GOT3 (cell line): ENCODE results near the gene RIN3.

Experiments used
- DNase-seq: peaks from one replicate; lab custom pipeline; 2025; ENCODE audit warnings: mixed read lengths; lab: John Stamatoyannopoulos, UW

The RIN3 gene

DNA sequence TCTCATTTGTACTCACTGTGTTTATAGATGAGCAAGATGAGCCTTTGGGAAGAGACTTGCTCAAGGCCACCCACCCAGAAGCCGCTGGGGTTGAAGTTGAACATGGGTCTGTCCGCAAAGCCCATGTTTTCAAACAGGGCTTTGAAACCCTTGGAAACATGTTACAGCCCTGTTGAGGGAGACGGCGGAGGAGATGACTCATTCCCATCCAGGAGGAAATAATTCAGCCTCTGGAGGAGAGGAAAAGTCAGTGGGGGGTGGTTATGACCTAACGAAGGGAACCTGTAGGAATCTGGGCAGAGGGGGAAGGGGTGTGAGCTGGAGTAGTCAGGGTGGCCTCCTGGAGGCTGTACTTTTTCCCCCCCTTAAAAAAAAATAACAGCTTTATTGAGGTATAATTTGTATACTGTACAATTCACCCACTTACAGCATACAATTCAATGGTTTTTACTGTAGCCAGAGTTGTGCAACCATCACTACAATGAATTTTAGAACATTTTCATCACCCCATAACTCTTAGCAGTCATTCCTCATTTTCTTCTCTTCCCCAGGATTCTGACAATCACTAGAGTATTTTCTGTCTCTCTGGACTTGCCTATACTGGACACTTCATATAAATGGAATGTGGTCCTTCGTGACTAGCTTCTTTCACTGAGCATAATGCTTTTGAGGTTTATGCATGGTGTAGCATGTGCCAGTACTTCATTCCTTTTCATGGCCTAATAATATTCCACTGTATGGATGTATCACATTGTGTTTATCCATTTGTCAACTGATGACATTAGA lies 1.9 kb upstream of the RIN3 start:
- DNase-seq: no peak

DNA sequence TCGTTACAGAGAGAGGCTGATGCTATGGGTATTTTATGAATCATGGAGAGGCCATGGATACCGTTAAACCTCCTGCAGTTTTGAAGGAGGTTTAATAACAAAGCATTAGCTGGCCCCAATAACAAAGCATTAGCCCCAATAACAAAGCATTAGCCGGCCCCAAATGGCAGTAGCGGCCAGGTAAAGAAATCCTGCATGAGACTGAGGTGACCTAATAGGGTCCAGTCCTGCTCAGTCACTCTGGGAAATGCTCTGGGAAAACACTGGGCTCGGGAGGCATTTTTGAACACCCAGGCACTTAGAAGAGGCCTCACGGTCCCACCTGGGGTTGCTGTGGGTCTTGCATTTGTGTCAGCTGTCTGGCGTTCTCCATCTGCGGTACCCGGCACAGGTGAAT lies 776 bp upstream of the RIN3 start:
- DNase-seq: no peak

DNA sequence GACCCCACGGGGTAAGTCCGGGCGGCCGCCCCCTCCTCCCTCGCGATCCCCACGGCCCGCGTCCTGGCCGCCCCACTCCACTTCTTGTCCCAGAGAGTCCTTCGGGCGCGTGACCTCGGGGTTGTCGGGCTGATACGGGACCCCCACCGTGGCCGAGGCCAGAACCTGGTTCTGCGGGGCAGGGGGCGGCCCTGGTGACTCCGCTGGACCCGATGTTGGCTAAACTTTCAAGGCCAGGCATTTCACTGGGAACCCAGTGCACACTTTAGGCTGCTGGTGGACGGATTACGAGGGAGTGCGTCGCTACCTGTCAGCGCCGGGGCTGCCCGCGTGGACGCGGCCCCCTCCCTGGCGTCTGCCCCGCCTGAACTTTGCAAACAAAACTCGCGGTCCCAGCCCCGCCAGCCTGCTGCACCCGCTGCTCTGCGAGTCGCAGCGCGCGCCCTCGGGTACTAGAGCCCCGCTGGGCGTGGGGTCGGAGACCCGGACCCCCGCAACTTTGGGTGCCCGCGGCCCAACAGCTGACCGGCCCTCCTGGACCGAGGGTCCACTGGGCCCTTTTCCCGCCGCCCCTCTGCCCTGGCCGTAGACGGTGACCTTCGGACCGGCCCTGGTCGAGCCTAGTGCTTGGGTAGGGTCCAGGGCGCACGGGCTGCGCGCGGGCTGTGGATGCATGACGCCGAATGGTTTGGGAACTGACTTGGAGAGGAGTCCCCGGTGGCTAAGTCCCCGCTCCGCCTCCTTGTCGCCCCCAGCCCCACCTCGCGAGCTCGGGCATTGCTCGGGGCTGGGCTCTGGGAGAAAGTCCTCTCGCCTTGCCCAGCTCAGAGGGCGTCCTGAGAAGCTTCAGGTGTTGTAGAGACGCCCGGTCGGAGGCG lies 624 bp downstream of the RIN3 start:
- no peak for DNase-seq

DNA sequence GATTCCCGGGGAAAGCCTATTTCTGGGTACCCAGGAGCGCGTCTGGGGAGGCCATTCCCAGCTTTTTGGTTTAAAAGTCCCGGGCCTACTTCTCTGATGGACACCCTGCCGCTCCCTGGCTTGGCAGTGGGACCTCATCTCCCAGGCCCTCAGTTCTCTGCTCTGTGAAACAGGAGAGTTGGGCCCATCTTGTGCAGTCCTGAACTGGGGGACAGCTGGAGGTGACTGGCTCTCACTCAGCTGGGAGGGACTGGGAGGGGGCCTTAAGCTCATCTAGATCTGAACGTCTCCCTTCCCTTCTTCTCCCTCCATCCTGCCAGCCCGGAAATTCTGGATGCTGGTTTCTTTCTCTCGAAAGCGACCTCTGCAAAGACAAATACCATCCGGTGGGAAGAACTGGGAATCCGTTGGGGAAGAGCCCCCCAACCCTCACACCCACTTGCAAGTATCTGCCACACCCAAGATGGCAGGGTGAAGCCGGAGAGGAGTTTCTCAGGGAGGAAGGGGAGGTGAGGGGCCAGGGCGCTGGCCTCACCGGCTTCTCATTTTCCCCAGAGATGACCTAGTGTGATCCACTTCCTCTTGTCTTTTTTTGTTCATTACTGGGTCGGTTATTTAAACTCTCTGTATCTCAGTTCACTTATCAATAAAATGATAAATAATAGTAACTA lies 1.4 kb downstream of the RIN3 start:
- no peak for DNase-seq

DNA sequence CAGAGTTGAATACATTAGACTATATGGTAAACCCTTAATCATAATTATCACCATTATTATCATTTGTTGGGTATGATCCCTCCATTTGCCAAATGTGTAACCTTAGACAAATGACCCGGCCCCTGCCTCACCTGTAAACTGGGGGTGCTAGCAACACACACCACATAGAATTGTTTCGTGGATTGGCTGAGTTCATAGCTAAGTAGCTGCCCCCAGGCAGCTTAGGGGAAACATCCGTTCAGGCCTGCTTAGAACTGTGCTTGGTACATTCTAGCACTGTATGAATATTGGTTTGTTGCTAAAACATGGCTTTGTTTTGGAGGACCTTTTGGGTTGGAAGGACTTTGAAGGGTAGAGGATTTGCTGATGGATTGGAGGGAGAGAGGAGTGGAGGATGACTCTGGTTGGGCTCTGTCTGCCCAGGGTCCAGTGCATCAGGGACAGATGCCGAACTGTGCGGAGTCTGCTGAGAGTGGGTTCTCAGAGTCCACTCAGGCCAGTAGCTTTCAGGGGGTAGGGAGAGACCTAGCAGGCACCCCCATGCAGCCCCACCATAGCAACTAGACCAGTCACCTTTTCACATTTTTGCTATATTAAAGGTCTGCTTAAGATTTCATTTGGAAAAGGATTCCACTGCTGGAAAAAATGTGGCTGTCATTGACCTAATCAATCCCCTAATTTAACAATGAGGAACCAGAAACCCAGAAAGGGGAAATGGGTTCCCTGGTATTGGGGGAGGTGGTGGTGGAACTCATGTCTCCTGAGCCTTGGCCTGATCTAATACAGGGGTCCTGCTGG lies 2.2 kb downstream of the RIN3 start:
- DNase-seq: no peak

DNA sequence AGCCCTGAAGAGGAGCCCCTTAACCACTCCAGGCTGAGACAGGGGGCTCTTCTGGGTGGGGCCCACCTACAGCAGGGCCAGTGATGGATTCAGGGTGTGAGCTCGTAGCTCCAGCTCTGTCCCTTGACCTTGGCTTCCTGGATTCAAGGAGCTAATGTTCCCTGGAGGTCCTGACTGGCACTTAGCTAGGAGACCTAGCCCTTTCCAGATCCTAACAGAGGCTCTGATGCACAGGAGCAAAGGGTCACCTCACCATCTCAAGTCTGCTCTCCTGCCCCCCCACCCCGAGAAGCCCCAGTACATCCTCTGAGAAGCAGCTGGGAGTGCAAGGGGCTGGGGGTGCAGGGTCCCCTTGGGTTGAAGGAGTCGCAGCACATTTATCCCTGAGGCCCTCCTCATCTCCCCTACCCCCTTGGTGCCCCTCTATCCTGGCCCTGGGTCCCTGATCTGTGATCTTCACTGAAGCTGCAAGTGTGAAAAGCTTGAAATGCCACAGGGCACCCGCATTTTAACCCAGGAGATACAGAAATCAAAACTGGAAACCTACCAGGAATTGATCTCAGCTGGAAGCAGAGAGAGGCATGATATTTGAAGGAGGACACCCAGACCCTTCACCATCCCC lies 2.9 kb downstream of the RIN3 start:
- no peak for DNase-seq

DNA sequence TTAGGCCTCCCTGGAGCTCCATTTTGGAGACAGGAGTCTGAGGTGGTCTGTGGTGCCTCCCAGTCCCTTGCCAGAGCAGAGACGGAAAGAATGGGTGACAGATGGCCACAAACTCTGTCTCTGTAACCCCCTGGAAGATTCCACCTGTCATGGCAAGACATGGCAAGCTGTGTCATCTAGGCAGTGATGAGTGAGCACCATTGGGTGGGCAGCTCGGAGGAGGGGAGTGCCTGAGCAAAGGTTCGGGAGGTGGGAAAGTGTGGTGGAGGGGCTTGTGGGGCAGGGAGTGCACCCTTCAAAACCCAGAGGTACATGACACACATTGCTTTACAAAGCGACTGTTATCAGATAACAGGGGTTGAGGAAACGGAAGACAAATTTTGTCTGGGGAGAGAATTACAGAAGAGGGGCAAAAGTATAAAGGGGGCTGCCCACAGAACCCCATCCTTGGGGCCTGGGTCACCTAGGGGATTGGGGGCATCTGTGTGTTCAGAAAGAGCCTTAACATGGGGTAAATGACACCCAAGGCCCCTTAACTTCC lies 3.5 kb downstream of the RIN3 start:
- DNase-seq: no peak

DNA sequence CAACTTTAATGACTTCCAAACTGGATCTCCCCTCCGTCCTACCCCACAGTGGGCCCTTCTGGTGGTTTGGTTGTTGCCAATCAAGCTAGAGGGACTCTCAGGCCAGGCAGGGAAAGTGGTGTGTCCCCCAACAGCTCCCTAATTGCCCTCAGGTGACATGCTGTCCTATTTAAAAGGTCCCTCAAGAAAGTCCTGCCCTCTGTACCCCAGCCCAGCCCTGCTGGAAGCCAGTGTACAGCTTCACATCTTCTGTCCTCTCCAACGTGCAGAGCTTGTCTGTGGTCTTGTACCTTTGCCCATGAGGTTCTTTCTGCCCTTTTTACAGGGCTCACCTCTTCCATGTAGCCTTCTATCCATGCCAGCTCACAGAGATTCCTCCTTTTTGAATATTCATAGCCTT lies 4.2 kb downstream of the RIN3 start:
- DNase-seq: no peak

DNA sequence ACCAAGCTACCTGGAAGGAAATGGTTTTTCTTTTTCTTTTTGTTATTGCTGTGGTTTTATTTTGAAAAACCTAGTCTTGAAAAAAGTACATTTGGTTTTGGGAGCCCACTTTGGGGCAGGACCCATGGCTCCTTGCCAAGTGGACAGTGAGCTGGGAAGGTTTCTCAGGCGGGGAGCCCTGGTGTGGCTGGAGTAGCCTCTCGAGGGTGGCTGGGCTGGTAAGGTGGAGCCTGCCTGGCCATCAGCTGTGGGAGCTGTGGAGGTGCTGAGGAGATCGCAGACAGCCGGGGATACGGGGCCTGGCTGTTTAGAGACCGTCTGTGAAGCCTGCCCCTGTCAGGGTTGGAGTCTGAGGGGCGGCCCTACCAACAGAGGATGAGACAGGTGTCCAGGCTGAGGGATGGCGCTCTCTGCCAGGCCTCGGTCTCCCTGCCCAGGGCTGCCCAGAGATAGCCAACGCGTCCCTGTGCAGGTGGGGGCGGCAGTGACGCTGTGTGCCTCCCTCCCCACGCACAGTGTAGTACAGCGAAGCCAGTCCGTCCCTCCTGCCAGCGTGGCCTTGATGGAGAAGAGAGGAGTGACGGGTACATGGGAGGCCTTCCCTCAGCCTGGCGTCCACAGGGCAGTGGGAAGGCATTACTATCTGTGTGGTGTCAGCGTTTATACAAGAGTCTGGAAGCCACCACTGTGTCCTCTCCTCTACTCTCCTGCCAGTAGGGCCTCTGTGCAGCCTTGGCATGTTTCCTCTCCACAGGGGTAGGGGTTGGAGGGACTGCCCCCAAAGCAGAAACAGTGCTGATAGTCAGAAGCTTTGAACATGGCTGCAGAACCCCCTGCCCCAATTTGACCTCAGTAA lies 5.9 kb downstream of the RIN3 start:
- no peak for DNase-seq

DNA sequence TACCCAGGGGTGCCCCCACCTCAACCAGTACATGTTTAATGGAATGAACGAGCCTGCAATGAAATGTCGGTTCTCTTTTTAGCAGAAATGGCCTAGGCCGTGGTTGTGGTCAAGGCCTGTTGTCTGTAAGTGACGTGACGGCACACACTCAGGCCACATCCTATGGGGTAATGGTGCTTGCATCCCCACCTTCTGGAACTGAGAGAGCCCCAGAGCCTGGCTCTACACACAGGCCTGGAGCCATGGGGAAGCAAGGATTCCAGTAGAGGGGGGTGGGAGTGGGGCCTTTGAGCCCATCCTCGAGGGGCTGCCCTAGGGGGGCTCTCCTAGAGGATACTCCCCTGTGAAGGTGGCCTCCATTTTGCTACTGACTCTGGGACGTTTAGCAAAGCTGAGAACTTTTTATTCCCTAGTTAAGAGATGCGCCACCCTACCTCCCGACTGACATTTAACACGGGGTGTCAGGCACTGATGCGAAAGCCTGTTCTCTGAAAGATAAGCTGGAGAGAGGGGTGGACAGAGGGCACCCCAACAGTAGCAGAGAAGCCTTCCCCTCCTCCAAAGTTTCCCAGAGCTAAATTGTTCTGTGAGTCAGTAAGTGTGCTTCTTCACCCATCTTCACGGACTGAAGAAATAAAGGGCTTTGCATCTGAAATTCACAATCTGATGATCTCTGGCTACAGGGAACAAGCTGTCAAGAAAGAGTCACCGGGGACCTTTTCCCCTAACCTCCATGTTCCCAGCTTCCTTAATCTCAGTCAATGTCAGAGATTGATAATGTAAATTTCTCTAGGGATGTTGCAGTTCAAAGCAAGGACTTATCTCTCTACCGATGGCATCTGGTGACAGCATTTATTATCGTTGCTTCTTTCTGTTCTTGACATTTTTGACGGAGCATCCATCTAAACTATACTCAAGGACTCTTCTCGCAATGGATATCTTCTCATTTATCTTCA lies 6.8 kb downstream of the RIN3 start:
- DNase-seq: no peak

DNA sequence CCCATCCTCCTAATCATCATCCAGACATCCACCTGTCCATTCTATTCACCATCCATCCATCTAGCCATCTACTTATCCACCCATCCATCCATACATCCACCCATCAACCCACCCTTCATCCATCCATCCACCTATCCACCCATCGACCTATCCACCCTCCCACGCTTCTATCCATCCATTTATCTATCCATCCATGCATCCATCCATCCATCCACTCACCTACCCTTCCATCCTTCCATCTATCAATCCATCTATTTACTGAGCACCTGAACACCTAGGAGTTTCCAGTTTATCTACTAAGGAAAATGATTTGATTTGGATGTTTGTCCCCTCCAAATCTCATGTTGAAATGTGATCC lies 7.5 kb downstream of the RIN3 start:
- DNase-seq: no peak

DNA sequence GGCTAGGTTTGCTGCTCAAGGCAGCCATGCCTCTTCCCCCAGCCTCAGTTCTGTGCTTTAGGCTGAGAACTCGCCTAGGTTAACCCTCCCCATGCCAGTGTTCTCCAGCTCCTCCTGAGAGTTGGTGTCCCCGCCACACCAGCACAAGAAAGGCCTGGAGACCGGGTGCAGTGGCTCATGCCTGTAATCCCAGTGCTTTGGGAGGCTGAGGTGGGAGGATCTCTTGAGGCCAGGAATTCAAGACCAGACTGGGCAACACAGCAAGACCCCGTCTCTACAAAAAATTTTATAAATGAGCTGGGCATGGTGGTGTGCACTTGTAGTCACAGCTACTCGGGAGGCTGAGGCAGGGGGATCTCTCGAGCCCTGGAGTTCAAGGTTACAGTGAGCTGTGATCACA lies 10.2 kb downstream of the RIN3 start:
- no peak for DNase-seq

DNA sequence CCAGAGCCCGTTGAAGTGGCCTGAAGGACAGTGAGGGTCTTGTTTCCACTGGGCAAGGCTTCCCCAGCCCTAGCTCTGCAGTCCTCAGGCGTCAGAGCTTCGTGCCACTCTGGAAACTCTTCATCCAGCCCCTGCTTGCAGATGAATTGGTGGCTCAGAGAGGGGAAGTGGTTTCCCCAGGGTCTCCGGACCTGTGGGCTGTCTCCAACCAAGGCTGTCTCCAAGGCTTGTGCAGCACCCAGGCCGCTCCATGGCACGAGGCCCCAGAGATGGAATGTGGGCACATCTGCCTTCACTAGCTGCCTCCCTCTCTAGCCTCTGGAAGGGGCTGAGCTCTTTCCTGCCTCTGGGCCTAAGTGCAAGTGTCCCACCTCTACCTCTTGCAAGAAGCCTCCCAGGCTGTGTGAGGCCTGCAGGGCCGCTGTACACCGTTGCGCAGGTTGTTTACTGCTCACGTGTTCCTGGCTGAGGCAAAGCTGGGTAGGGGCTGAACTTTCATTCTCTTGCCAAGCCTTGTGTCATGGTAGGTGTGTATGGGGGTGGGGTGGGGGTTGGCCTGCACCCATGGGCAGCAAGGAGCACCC lies 11.1 kb downstream of the RIN3 start:
- DNase-seq: no peak

DNA sequence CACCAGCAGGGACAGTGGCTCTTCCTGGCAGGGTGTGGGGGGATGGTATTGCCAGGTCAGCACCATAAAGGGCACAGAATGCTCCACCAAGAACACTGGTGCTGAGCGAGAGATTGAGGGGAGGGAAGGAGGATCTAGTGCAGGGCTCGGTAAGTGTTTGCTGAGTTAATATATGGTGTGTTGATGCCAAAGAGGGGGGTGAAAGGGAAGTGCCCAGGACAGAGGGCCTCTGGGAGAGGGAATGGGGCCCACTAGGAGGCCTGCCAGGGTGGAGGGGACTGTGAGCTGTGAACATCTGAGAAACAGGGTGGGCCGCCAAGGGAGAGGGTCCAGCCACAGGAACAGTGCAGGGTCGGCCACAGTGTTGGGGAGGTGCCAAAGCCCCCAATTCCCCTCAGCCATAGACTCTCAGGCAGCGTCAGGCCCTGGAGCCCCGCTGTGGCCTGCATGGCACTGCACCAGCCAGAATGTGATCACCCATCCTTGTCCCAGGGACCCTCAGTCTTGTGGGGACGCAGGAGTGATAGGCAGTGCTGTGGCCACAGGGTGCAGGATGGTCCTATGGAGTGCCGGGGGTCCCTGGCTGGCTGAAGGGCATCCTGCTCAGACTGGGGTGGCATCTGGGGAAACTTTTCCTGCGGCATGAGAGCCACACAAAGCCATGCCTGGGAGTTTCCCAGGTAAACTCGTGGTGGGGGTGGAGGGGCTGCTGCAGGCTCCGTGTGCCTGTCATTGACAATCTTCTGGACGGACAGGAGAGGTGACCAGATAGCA lies 11.9 kb downstream of the RIN3 start:
- DNase-seq: no peak

DNA sequence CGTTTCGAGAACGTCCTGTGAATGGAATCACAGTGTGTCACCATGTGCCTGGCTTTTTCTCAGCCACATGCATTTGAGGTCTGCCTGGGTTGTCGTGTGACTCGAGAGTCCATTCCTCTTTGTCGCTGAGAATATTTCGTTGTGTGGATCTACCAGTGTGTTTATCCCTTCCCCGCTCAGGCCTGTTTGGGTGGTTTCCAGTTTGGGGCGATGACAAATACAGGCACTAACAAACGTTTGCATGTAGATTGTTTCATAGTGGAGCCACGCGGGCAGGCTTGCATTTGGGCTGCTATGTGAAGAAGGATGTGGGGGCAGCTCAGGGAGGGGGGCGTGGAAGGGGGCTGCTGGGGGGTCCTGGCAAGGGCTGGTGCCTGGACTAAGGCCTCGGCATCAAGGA lies 14.1 kb downstream of the RIN3 start:
- DNase-seq: no peak

DNA sequence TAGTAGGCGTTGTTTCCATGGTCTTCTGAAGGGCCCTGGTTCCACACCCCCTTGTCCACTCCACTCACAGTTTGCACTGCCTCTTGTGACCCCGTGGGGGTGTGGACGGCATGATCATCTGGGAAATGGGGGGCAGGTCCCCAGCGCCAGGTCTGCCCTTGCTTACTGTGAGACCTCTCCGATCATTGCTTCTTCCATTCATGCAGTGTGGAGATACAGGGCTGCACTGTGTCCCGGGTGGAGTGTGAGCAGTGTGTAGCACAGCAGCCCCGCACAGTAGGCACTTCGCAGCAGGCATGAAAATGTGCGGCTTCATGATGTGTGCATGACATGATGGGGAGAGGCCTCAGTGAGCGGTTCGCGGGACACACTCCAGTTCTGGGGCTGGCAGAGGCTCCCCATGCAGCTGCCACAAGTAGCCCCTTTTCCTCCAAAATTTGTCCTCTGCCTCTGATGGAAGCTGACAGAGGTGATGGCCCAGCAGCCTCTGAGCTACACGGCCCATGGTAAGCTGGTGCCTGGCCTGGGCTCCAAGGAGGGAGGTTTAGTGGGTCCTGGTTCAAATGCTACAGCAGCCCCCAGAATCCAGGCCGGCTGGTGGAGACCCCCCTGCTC lies 15.0 kb downstream of the RIN3 start:
- DNase-seq: no peak

DNA sequence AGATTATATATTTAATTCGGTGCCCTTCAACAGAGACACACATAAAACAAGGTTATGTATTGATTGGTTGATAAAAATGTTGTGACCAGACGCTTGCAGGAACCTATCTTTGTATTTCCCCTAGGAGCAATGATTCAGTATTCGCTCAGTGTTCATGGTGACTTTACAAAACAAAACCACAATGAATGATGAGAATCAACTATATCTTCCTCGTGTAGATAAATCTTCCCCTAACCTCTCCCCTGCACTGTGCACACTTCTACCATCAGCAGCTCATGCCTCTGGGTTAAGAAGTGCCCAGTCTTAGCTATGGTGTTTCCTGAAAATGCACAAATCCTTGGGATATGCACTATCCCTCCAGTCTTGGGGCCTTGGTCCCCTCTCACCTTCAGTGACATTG lies 16.3 kb downstream of the RIN3 start:
- no peak for DNase-seq
